ENCODE data around the gene MOB3A.
"Not testable (repeated sequence)": the region's sequence is repeated elsewhere in the genome, so short reads cannot be mapped to it uniquely, and the experiment has no call there.

- TF ChIP-seq CTCF (conservative IDR thresholded peaks at IDR 0.05 in 1 of 2, IDR thresholded peaks at IDR 0.05 in 1 of 2; ENCODE audit: low read depth in 1 of 2, low read length in 2 of 2); EZH2 (IDR thresholded peaks at IDR 0.05; ENCODE audit: low read length, missing control alignments): not testable (repeated sequence)
These were observed 4.1 kb downstream of the MOB3A start for GRCh38 chr19:2091926-2092525.
